Measurements from ENCODE around the gene XPOT.

- TF ChIP-seq EZH2 (IDR thresholded peaks at IDR 0.05; ENCODE audit: borderline replicate concordance, low read length): no peak
- TF ChIP-seq, protein P1, sequence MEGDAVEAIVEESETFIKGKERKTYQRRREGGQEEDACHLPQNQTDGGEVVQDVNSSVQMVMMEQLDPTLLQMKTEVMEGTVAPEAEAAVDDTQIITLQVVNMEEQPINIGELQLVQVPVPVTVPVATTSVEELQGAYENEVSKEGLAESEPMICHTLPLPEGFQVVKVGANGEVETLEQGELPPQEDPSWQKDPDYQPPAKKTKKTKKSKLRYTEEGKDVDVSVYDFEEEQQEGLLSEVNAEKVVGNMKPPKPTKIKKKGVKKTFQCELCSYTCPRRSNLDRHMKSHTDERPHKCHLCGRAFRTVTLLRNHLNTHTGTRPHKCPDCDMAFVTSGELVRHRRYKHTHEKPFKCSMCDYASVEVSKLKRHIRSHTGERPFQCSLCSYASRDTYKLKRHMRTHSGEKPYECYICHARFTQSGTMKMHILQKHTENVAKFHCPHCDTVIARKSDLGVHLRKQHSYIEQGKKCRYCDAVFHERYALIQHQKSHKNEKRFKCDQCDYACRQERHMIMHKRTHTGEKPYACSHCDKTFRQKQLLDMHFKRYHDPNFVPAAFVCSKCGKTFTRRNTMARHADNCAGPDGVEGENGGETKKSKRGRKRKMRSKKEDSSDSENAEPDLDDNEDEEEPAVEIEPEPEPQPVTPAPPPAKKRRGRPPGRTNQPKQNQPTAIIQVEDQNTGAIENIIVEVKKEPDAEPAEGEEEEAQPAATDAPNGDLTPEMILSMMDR (IDR thresholded peaks at IDR 0.05; ENCODE audit: low read length): no peak
Measured at GRCh38 chr12:64418209-64418608, 14.0 kb downstream of the XPOT start.

Data from OCI-LY1 (cell line).